Cortex of kidney (tissue), 1 donor: ENCODE measurements around the gene AOAH.
"Not testable (repeated sequence)": the region's sequence is repeated elsewhere in the genome, so short reads cannot be mapped to it uniquely, and the experiment has no call there.

Experiments used
- DNase-seq: peaks from one replicate; lab custom pipeline; 2025; lab: John Stamatoyannopoulos, UW

The AOAH gene

GRCh38 chr7:36468370-36469101 lies 255.8 kb downstream of the AOAH start:
- DNase-seq, result no peak

GRCh38 chr7:36466001-36466400 lies 258.3 kb downstream of the AOAH start:
- DNase-seq, result not testable (repeated sequence)

GRCh38 chr7:36464271-36464670 lies 260.0 kb downstream of the AOAH start:
- DNase-seq, result no peak
